Gastroesophageal sphincter (tissue), 3 donors: ENCODE data around the gene EHMT1.

Experiments
- POLR2A ChIP-seq, 2 donors: fragments of 450-650 bp; IDR thresholded peaks; one replicate each; pipeline ENCODE4 v1.6.1; 2017; ENCODE audit warnings: antibody characterized with exemption in 2 of 2, mild to moderate bottlenecking in 2 of 2, moderate library complexity in 1 of 2
- TF ChIP-seq, protein P1 (sequence below), 4 experiments: fragments of 200-600 bp in 2 of 4; fragments of 450-650 bp in 2 of 4; sonication (generic) in 1 of 4; IDR thresholded peaks; one replicate each; pipeline ENCODE4 v1.5.1; 2017 to 2019; ENCODE audit warnings: antibody characterized with exemption in 4 of 4, mild to moderate bottlenecking in 2 of 4, moderate library complexity in 2 of 4

DNA sequence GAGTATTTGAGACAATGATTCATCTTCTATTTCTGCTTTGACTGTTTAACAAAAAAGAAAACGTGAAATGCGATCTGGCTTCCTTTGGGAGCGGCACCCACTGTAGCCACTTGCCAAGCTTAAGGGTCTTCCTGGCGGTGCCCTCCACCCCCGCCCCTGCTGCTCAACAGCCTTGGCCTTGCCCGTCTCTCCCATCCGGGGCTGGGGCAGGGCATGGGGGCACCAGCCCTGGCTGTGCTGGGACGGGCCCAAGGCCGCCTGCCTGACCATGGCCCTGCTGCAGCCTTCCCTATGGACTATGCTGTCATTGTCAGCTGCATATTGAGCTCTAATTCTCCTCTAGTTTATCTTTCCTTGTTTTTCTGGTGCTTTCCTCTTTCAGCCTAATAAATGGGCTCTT, 143.0 kb downstream of the EHMT1 start:
- TF ChIP-seq POLR2A (IDR thresholded peaks at IDR 0.05): no peak
- TF ChIP-seq, protein P1, sequence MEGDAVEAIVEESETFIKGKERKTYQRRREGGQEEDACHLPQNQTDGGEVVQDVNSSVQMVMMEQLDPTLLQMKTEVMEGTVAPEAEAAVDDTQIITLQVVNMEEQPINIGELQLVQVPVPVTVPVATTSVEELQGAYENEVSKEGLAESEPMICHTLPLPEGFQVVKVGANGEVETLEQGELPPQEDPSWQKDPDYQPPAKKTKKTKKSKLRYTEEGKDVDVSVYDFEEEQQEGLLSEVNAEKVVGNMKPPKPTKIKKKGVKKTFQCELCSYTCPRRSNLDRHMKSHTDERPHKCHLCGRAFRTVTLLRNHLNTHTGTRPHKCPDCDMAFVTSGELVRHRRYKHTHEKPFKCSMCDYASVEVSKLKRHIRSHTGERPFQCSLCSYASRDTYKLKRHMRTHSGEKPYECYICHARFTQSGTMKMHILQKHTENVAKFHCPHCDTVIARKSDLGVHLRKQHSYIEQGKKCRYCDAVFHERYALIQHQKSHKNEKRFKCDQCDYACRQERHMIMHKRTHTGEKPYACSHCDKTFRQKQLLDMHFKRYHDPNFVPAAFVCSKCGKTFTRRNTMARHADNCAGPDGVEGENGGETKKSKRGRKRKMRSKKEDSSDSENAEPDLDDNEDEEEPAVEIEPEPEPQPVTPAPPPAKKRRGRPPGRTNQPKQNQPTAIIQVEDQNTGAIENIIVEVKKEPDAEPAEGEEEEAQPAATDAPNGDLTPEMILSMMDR (IDR thresholded peaks at IDR 0.05): no peak
